Loucy (cell line): Measurements from ENCODE around the gene DHPS.

Experiments used
- H2AFZ ChIP-seq: fragments of 200-600 bp; sonication (generic); 2 replicates; pipeline ENCODE4 v1.6.0; 2016; ENCODE audit warnings: antibody characterized with exemption, mild to moderate bottlenecking, low read length, moderate library complexity
- H3F3A ChIP-seq: fragments of 200-600 bp; 2 replicates; pipeline ENCODE4 v1.6.0; 2016; ENCODE audit warnings: antibody characterized with exemption, low read depth, mild to moderate bottlenecking
- H3K27me3 ChIP-seq: fragments of 200-600 bp; sonication (generic); 2 replicates; pipeline ENCODE4 v1.6.1; 2014; ENCODE audit warnings: low read length, mild to moderate bottlenecking; ENCODE audit not compliant: insufficient read depth, poor library complexity, severe bottlenecking
- H3K36me3 ChIP-seq: fragments of 200-600 bp; sonication (generic); 2 replicates; pipeline ENCODE4 v1.6.1; 2016; ENCODE audit warnings: low read length; ENCODE audit not compliant: insufficient read depth
- H3K4me1 ChIP-seq: fragments of 200-600 bp; sonication (generic); 2 replicates; pipeline ENCODE4 v1.5.1; 2014; ENCODE audit warnings: low read length, mild to moderate bottlenecking; ENCODE audit not compliant: insufficient read depth, poor library complexity, severe bottlenecking
- H3K4me2 ChIP-seq: fragments of 200-600 bp; sonication (generic); 2 replicates; pipeline ENCODE4 v1.6.0; 2014; ENCODE audit warnings: antibody characterized with exemption, low read length, low read depth, mild to moderate bottlenecking; ENCODE audit not compliant: poor library complexity, severe bottlenecking
- H3K4me3 ChIP-seq: fragments of 200-600 bp; sonication (generic); 2 replicates; pipeline ENCODE4 v1.5.1; 2014; ENCODE audit warnings: low read length, mild to moderate bottlenecking, mixed read lengths; ENCODE audit not compliant: poor library complexity, severe bottlenecking
- H3K79me2 ChIP-seq: fragments of 200-600 bp; sonication (generic); 2 replicates; pipeline ENCODE4 v1.6.1; 2014; ENCODE audit warnings: low read length; ENCODE audit not compliant: insufficient read depth
- H3K9ac ChIP-seq: fragments of 200-600 bp; sonication (generic); 2 replicates; pipeline ENCODE4 v1.6.0; 2014; ENCODE audit warnings: mild to moderate bottlenecking, low read depth, low read length, moderate library complexity; ENCODE audit not compliant: poor library complexity, severe bottlenecking
- H3K9me2 ChIP-seq: fragments of 200-600 bp; sonication (generic); replicated peaks from 2 replicates; pipeline ENCODE4 v1.6.1; 2016; ENCODE audit warnings: low read depth, low read length, mixed read lengths
- H3K9me3 ChIP-seq: fragments of 200-600 bp; sonication (generic); 2 replicates; pipeline ENCODE4 v1.6.1; 2014; ENCODE audit warnings: mild to moderate bottlenecking, antibody characterized with exemption, low read length, low read depth; ENCODE audit not compliant: insufficient read depth
- H4K20me1 ChIP-seq: fragments of 200-600 bp; sonication (generic); 2 replicates; pipeline ENCODE4 v1.6.0; 2014; ENCODE audit warnings: antibody characterized with exemption, low read length, mild to moderate bottlenecking; ENCODE audit not compliant: insufficient read depth, poor library complexity, severe bottlenecking
- CTCF ChIP-seq: fragments of 200-600 bp; sonication (generic); conservative IDR thresholded peaks from 2 replicates; pipeline ENCODE4 v1.5.1; 2014; ENCODE audit warnings: mild to moderate bottlenecking, antibody characterized with exemption, low read length
- EZH2phosphoT487 ChIP-seq: fragments of 200-600 bp; IDR thresholded peaks from 2 replicates; pipeline ENCODE4 v1.6.1; 2018; ENCODE audit warnings: antibody characterized with exemption, mild to moderate bottlenecking, moderate library complexity, borderline replicate concordance

The DHPS gene

GRCh38 chr19:12705654-12706331 lies 24.1 kb upstream of the DHPS start:
- H4K20me1 ChIP-seq = no peaks in the 10 kb centered on the region
- no peaks in the 10 kb centered on the region for H3K9me2 ChIP-seq
- H3K79me2 ChIP-seq = no peaks in the 10 kb centered on the region
- H3K4me2 ChIP-seq = no peak overlapping the region
- H3K9ac ChIP-seq = no peak overlapping the region
- H3K27me3 ChIP-seq = no peaks in the 10 kb centered on the region
- TF ChIP-seq EZH2phosphoT487 (no peak), CTCF (no peak)
- no peaks in the 10 kb centered on the region for H3F3A ChIP-seq
- no peaks in the 10 kb centered on the region for H3K9me3 ChIP-seq
- H3K4me3 ChIP-seq = no peak overlapping the region
- H3K36me3 ChIP-seq = peaks cover 77% of the 10 kb centered on the region; the same call in 1 of the 2 replicates
- no peak overlapping the region for H2AFZ ChIP-seq
- no peaks in the 10 kb centered on the region for H3K4me1 ChIP-seq

- Histone ChIP-seq H4K20me1 (no peaks in the 10 kb centered on the region), H3K36me3 (peaks cover 73% of the 10 kb centered on the region; the same call in 1 of the 2 replicates)
Measured at GRCh38 chr19:12705169-12705568, 23.5 kb upstream of the DHPS start.

GRCh38 chr19:12703046-12703445 lies 21.4 kb upstream of the DHPS start:
- Histone ChIP-seq H3F3A (no peaks in the 10 kb centered on the region), H2AFZ (no peak overlapping the region), H3K9me2 (no peaks in the 10 kb centered on the region), H3K27me3 (no peaks in the 10 kb centered on the region), H4K20me1 (no peaks in the 10 kb centered on the region), H3K9me3 (no peaks in the 10 kb centered on the region), H3K4me1 (no peaks in the 10 kb centered on the region), H3K36me3 (peaks cover 62% of the 10 kb centered on the region; the same call in 1 of the 2 replicates), H3K79me2 (no peaks in the 10 kb centered on the region), H3K4me2 (no peak overlapping the region), H3K4me3 (no peak overlapping the region), H3K9ac (no peak overlapping the region)
- TF ChIP-seq CTCF (no peak), EZH2phosphoT487 (no peak)

More at GRCh38 chr19:12705169-12705568, 23.5 kb upstream of the DHPS start:
- no peak overlapping the region for H3K9ac ChIP-seq
- no peaks in the 10 kb centered on the region for H3K79me2 ChIP-seq
- no peaks in the 10 kb centered on the region for H3K4me1 ChIP-seq
- no peaks in the 10 kb centered on the region for H3K27me3 ChIP-seq
- no peak overlapping the region for H3K4me3 ChIP-seq
- TF ChIP-seq CTCF = no peak
- no peak for TF ChIP-seq EZH2phosphoT487
- no peak overlapping the region for H3K4me2 ChIP-seq
- H2AFZ ChIP-seq = no peak overlapping the region
- no peaks in the 10 kb centered on the region for H3F3A ChIP-seq
- no peaks in the 10 kb centered on the region for H3K9me3 ChIP-seq
- H3K9me2 ChIP-seq = no peaks in the 10 kb centered on the region
